HG02981 (cell line): ENCODE measurements around the gene LMBRD2.

Source experiments
- ATAC-seq: cut with Tn5 transposase; IDR thresholded peaks from one replicate; pipeline ENCODE4 v1.9.1; 2021; ENCODE audit warnings: mild to moderate bottlenecking, moderate library complexity; ENCODE audit not compliant: unreplicated experiment

The LMBRD2 gene

DNA sequence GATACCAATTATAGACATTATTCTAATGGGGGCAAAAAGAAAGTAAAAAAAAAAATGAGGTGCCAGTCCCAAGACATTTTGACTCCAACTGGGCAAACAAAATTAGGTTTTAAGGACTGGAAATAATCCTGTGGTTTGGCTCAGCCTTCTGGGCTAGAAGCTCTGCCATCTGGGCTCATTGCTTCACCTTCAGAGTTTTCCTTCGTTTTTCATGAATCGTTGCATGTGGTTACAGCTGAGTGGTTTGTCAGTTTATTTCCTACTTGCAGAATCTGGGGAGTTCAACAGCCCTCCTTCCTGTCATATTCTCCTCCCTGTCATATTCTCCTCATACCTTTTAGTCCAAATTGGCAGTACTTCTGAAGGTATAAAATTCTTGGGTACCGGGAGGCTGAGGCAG, 97.0 kb downstream of the LMBRD2 start:
- ATAC-seq = no peak

DNA sequence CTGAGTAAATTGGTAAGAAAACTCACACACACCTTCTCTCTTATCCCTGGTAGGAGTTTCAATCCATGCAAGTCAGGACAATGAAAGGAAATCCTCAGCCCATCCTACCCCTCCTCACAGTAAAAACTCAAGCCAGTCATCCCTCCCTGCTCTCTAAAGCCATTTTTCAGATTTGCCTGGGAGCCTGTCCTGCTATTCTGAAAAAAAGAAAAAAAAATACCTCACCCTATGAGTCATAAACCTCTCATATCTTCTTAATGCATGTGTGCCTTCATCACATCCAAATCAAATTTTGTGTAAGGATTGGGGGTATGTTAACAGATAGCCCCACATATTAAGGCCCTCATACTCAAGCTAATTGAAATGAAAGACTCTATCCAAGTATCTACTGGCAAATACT, 99.1 kb downstream of the LMBRD2 start:
- ATAC-seq = no peak

- no peak for ATAC-seq
Measured at GRCh38 chr5:36049949-36050348, 101.7 kb downstream of the LMBRD2 start.
